Right kidney (tissue), 1 donor: ENCODE data around the gene IFI16.
"Not testable (repeated sequence)": the region's sequence is repeated elsewhere in the genome, so short reads cannot be mapped to it uniquely, and the experiment has no call there.

Experiments
- DNase-seq: peaks from one replicate; pipeline ENCODE4 v3.0.0-alpha.2; 2016

Gene IFI16

GRCh38 chr1:159006210-159006807, 3.4 kb upstream of the IFI16 start:
- peak; percentile 23 for DNase-seq

DNA sequence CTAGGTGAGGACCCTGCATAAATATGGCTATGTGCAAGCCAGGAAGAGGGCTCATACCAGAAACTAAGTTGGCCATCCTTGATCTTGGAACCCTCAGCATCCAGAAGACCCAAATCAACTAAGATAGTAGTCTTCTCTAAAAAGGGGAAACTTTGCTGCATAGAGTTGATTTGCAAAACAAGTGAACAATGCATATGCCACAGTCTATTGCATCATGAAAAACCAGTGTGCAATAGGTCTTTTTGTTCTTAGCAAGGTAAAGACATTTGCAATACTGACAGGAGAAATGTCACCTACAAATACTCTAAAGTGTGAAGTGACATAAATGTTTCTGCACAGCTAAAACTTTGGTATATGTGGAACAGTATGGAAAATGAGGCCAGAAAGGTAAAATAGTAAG, 2.0 kb upstream of the IFI16 start:
- no peak for DNase-seq

DNA sequence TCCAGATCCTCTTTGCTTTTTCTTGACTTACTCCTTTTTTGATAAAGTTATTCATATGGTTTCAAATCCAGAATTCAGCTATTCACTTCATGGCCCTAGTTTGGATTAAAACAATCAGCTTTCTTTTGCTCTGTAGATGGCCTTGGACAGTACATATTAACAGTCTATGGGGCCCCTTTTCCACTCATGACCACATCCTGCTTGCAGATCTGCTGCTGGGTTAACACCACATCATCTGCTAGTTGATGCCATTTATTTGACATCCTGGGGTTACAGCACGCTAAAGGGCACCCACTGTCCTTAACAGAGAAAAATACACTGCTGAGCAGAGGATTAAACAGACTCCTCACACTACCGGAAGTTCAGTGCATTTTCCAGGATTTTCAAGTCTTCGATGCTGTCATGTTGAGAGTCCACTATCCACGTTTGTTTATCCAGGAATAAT, 941 bp upstream of the IFI16 start:
- DNase-seq, result no peak

DNA sequence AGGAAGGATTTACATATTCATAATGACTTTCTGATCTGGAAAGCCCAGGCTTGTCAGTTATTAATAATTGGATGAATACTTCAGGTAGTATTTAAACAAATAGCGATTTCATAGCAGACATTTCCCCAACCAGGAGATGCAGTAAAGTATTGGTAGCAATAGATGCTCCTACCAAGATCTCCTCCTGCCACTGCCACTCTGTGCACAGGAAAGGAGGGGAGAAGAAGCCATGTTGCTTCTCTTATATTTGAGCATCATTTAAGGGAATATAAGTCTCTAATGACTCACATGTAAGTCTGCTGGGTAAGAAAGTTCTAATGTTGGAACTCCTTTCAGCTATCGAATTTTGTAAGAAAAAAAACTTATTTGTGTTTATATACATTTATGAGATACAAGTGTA, 420 bp upstream of the IFI16 start:
- no peak for DNase-seq

- no peak for DNase-seq
These were observed 684 bp downstream of the IFI16 start for GRCh38 chr1:159010391-159010790.

DNA sequence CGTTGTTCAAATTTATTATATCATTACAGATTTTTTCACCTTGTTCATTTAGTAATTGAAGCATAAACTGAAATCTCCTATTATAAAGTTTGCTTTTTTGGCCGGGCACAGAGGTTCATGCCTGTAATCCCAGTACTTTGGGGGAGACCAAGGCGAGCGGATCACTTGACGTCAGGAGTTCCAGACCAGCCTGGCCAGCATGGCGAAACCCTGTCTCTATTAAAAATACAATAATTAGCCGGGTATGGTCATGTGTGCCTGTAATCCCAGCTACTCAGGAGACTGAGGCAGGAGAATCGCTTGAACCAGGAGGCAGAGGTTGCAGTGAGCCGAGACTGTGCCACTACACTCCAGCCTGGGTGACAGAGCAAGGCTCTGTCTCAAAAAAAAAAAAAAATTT, 1.3 kb downstream of the IFI16 start:
- not testable (repeated sequence) for DNase-seq

- DNase-seq, result no peak
These were observed 2.0 kb downstream of the IFI16 start for GRCh38 chr1:159011751-159012150.

- no peak for DNase-seq
These were observed 2.8 kb downstream of the IFI16 start for GRCh38 chr1:159012495-159012894.

DNA sequence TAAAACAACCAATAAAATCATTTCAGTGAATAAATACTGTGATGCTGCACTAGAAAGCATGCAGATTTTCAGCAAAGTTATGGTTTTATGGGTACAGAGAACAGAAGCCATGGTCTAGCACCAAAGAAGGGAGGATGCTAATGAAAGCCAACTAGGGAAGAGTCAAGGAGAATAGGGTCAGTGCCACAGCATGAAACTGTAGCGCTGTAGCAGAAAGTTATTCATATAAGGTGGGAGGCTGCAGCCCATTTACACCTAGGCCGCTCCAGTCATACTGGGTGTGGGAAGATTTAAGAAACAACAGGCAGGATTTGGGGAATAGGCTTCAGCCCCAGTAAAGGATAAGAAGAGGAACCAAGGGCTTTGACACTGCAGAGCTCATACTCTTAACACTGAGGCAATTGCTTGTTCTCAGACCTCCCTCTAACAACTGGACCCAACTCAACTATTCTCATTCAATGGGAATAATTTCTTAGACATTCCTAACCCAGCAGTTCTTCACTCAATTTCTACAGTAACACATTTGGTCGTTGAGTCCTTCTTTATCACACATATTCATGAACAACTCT, 4.4 kb downstream of the IFI16 start:
- DNase-seq, result no peak

GRCh38 chr1:159014851-159015250, 5.1 kb downstream of the IFI16 start:
- no peak for DNase-seq

GRCh38 chr1:159015440-159015909, 5.8 kb downstream of the IFI16 start:
- DNase-seq, result no peak

- no peak for DNase-seq
These were observed 14.0 kb downstream of the IFI16 start for GRCh38 chr1:159023723-159024122.

GRCh38 chr1:159025043-159025442, 15.3 kb downstream of the IFI16 start:
- DNase-seq, result no peak

DNA sequence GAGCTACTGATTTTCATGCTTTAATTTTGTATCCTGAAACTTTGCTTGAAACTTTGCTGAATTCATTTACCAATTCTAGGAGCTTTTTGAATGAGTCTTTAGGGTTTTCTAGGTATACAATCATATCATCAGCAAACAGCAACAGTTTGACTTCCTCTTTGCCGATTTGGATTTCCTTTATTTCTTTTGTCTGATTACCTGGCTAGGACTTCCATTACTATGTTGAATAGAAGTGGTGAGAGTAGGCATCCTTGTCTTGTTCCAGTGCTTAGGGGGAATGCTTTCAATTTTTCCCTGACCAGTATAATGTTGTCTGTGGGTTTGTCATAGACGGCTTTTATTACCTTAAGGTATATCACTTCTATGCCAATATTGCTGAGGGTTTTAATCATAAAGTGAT, 17.1 kb downstream of the IFI16 start:
- not testable (repeated sequence) for DNase-seq

DNA sequence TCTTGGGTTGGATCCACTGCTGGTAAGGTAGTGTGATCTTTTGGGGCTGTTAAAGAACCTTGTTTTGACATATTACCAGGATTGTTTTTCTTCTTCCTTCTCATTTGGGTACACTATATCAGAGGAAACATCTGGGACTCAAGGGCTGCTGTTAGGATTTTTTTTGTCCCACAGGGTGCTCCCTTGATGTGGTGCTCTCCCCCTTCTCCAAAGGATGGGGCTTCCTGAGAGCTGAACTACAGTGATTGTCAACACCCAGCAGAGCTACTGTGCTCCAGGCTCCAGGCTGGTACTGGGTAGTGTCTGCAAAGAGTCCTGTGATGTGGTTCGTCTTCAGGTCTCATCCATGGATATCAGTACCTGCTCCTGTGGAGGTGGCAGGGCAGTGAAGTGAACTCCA, 20.6 kb downstream of the IFI16 start:
- no peak for DNase-seq

GRCh38 chr1:159030877-159031447, 21.3 kb downstream of the IFI16 start:
- no peak for DNase-seq

DNA sequence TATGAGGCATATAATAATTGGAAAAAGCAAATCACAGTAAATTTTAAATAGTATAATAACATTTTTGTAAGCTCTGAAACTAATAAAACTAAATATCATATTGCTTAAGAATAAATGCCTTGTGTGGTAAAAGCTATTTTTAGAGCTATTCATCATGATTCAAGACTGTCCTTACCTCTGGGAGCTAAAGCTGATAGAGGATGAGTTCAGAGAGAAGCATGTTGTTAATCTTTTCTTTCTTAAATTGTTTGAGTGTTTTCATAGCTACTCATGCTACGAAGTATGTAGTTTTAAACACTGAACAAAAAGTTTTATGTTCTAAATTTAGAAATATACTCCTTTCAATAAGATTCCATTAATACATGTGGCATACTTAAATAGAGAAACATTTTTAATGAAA, 30.5 kb downstream of the IFI16 start:
- DNase-seq, result no peak

DNA sequence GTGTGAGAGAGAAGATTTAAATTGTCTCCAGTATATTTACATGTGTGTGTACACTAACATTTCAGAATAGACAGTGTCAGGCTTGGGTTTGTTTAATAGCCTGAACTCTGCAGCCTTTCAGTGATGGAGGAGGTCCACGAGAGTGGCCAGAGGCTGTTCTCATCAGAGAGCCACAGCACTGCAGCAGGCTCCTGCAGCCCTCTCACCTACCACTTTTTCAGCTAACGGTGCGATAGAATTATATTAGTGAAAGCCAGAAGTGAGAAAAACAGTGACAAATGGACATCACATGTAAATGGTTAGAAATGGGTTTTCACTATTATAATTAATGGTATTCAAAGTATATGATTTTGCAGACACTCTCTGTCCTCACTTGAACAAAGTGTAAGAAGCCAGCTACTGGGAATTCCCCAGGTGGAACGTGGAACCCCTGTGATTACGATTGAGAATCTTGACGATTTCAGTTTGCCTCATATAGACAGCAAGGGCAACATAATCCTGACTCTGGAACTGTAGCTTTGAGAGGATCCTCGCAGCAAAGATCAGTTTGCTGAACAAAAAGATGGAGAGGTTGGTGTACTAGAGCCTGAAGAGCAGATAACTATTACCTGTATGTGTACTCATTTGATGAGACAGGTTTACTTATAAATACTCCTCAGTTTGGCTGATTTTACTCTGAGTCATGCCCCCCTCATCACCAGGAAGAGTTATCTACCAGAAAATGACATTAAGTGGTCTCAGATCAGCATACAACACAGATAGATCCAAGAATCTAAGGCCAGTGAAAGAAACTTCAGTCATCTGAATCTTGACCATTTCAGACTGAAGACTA, 31.4 kb downstream of the IFI16 start:
- DNase-seq, result no peak

GRCh38 chr1:159046486-159046885, 36.8 kb downstream of the IFI16 start:
- not testable (repeated sequence) for DNase-seq

DNA sequence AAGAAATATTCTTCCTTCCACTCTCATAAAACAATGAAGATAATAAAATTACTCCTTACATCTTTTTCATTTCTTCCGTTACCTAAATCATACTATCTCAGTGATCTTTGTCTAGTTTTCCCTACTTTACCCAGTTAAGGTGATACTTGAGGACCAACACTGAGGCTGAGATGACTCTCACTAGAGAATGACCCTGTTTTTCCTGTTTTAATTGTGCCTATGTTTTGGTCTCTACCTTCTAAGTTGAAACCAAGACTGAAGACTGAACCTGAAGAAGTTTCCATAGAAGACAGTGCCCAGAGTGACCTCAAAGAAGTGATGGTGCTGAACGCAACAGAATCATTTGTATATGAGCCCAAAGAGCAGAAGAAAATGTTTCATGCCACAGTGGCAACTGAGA, 41.7 kb downstream of the IFI16 start:
- no peak for DNase-seq

DNA sequence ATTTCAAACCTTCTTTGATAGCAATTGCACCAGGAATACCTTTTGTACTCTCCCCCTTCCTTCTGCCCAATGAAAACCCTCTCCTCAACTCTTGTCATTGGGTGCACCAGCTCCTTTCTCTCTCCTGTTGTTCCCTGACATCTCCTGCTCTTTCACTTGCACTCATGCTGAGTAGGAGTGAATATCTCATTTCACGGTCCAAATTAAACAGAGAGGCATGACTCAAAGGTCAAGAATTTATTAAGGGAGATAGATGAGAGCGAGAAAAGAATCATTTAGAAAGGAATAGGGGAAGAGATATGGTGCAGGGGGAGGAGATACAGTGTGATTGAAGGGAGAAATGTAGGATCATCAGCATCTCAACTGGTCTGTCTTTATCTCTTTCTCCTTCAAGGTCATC, 44.7 kb downstream of the IFI16 start:
- DNase-seq, result no peak

DNA sequence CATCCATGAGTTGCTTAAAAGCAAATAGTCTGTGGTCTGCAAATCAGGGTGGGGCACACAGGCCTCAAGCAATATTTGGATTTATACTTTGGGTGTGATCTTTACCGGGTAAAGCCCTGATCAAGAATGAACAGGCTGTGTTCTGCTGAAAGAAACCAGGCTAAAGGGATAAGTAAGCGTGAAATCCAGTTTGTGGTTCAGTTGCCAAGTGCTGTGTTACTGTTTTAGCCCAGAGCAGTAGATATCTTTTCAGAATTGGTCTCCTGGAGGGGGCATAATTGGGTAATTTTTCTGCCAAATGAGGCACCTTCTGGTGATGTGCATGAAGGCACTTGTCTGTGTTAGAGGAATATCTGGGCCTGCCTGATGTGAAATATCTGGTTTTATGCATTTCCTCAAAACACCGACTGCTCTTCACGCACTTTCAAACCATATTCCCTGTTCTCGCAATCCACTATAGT, 45.5 kb downstream of the IFI16 start:
- DNase-seq, result no peak

GRCh38 chr1:159056069-159056698, 46.5 kb downstream of the IFI16 start:
- DNase-seq, result no peak
